HepG2 (cell line): ENCODE measurements around the gene RNF208. TPM values are rescaled to one million over a fixed set of nuclear protein-coding genes. Genes with fewer than 3 reads are reported as not detected.

ENCODE experiments used
- MYNN ChIP-seq: sonication (generic); formaldehyde crosslinking; IDR thresholded peaks from 2 replicates; pipeline ENCODE4 v1.4.0; 2020; ENCODE audit warnings: mild to moderate bottlenecking, low read depth, missing genetic modification reagents
- MZF1 ChIP-seq: sonication (generic); formaldehyde crosslinking; IDR thresholded peaks from 2 replicates; pipeline ENCODE4 v1.8.1; 2023; ENCODE audit warnings: mild to moderate bottlenecking, missing genetic modification reagents, borderline replicate concordance
- NR2F6 ChIP-seq, 2 experiments: IDR thresholded peaks; 2 replicates each; pipeline ENCODE4 v1.6.1; 2016; ENCODE audit warnings: antibody characterized with exemption in 1 of 2, mild to moderate bottlenecking in 1 of 2
- SOX5 ChIP-seq: IDR thresholded peaks from 2 replicates; pipeline ENCODE4 v1.6.1; 2016; ENCODE audit warnings: borderline replicate concordance
- ZNF101 ChIP-seq: sonication (generic); formaldehyde crosslinking; IDR thresholded peaks from 2 replicates; pipeline ENCODE4 v1.4.0; 2020; ENCODE audit warnings: mild to moderate bottlenecking, low read depth, missing genetic modification reagents, borderline replicate concordance
- ZNF790 ChIP-seq: sonication (generic); formaldehyde crosslinking; IDR thresholded peaks from 2 replicates; pipeline ENCODE4 v1.8.0; 2022; ENCODE audit warnings: missing genetic modification reagents, mild to moderate bottlenecking, borderline replicate concordance
- polyA plus RNA-seq, 8 experiments: library from polyadenylated mRNA; depleted of rRNA in 3 of 8; stranded (reverse) in 7 of 8; unstranded in 1 of 8; fragments of >200 nt; fragmentation: Illumina TruSeq in 4 of 8; extraction: Trizol in 4 of 8; gene quantifications; 2 replicates each; pipeline versions ENCODE4 v1.2.1 to v1.2.3, GENCODE V29; 2011 to 2016; ENCODE audit warnings: low read depth in 4 of 8, missing spikeins in 1 of 8, mixed read lengths in 1 of 8; ENCODE audit not compliant: insufficient read depth in 1 of 8
- total RNA-seq, 5 experiments: library from RNA; depleted of rRNA; stranded (reverse); fragments of >200 nt; fragmentation: Illumina TruSeq; extraction: Trizol; gene quantifications; 2 replicates each; pipeline ENCODE4 v1.2.3, GENCODE V29; 2016; ENCODE audit warnings: low read depth in 1 of 5
- TF ChIP-seq, protein P1 (sequence below), 2 experiments: fragments of 450-650 bp in 1 of 2; sonication (generic) in 1 of 2; formaldehyde crosslinking in 1 of 2; IDR thresholded peaks; 2 replicates each; pipeline versions ENCODE4 v1.6.1 to v1.8.0; 2016 to 2022; ENCODE audit warnings: antibody characterized with exemption in 1 of 2, mild to moderate bottlenecking in 1 of 2, missing genetic modification reagents in 1 of 2
- TF ChIP-seq, protein P2 (sequence below): sonication (generic); formaldehyde crosslinking; IDR thresholded peaks from 2 replicates; pipeline ENCODE4 v1.8.0; 2022; ENCODE audit warnings: missing genetic modification reagents, mild to moderate bottlenecking, inconsistent platforms, borderline replicate concordance
- TF ChIP-seq, protein P3 (sequence below): sonication (generic); formaldehyde crosslinking; IDR thresholded peaks from 2 replicates; pipeline ENCODE4 v1.5.0; 2020; ENCODE audit warnings: missing genetic modification reagents
- TF ChIP-seq, protein P4 (sequence below): sonication (generic); formaldehyde crosslinking; IDR thresholded peaks from 2 replicates; pipeline ENCODE4 v1.8.1; 2023; ENCODE audit warnings: mild to moderate bottlenecking, inconsistent platforms, moderate library complexity, missing genetic modification reagents, borderline replicate concordance
- TF ChIP-seq, protein P5 (sequence below): sonication (generic); formaldehyde crosslinking; conservative IDR thresholded peaks from 2 replicates; pipeline ENCODE4 v1.4.0; 2020; ENCODE audit warnings: missing genetic modification reagents

RNF208 gene
- total and polyA plus RNA-seq, 2 of the 13 experiments (the other 11 are each of a cell fraction or from before 2014, with no cell fraction given), result 1.6 to 2.1 TPM

DNA sequence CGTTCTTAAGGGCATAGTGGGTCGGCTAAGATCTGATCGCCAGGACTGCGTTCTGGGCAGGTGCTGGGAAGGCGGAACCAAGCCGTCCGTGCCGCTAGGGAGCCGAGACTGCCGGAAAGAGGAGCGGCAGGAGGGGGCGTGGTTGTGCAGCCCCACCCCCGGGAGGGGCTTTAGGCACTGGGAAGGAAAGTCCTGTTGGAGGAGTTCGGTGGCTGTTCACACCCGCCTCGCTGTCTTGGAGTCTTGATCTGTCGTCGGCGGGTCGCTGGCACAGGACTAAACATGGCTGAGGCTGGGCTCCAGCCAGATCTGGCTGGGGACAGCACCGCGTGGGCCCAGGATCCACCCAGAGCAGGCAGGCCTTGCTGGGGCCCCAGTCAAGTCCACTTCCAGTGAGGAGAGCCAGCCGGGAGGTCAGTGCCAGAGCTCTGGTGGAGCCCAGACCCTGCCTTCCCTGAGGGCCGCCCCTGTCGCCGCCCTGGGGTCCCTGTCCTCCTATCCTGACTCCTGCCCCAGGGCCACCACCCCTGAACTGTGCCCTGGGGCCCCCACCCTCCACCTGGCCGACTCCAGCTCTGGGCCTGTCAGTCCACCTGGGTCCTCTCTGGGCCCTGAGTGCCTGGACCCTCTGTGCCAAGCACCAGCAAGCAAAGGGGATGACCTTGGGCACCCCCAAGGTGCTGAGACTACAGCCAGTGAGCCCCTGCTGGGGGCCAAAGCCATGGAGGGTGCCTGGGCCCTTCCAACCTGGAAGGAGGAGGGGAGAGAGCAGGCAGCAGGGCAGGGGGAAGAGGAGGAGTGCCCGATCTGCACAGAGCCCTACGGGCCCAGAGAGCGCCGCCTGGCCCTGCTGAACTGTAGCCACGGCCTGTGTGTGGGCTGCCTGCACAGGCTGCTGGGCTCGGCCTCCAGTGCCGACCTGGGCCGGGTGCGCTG lies 4.5 kb downstream of the RNF208 start (continued):
- TF ChIP-seq, protein P1, sequence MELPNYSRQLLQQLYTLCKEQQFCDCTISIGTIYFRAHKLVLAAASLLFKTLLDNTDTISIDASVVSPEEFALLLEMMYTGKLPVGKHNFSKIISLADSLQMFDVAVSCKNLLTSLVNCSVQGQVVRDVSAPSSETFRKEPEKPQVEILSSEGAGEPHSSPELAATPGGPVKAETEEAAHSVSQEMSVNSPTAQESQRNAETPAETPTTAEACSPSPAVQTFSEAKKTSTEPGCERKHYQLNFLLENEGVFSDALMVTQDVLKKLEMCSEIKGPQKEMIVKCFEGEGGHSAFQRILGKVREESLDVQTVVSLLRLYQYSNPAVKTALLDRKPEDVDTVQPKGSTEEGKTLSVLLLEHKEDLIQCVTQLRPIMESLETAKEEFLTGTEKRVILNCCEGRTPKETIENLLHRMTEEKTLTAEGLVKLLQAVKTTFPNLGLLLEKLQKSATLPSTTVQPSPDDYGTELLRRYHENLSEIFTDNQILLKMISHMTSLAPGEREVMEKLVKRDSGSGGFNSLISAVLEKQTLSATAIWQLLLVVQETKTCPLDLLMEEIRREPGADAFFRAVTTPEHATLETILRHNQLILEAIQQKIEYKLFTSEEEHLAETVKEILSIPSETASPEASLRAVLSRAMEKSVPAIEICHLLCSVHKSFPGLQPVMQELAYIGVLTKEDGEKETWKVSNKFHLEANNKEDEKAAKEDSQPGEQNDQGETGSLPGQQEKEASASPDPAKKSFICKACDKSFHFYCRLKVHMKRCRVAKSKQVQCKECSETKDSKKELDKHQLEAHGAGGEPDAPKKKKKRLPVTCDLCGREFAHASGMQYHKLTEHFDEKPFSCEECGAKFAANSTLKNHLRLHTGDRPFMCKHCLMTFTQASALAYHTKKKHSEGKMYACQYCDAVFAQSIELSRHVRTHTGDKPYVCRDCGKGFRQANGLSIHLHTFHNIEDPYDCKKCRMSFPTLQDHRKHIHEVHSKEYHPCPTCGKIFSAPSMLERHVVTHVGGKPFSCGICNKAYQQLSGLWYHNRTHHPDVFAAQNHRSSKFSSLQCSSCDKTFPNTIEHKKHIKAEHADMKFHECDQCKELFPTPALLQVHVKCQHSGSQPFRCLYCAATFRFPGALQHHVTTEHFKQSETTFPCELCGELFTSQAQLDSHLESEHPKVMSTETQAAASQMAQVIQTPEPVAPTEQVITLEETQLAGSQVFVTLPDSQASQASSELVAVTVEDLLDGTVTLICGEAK (IDR thresholded peaks at IDR 0.05), result no peak
- TF ChIP-seq, protein P1 (CRISPR knock-in tag; IDR thresholded peaks at IDR 0.05), result 0 out of 2 replicates have a peak, but pooled peaks have one; percentile 12
- TF ChIP-seq MYNN (CRISPR knock-in tag), result no peak
- TF ChIP-seq, protein P2, sequence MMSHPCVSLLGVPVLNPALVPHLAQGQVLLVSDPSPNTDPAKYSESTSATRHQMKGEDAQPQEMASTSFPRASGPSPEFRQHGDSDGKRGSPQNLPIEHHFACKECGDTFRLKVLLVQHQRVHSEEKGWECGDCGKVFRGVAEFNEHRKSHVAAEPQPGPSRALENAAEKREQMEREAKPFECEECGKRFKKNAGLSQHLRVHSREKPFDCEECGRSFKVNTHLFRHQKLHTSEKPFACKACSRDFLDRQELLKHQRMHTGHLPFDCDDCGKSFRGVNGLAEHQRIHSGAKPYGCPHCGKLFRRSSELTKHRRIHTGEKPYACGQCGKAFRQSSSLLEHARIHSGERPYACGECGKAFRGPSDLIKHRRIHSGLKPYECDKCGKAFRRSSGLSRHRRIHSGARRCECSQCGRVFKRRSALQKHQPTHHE (CRISPR knock-in tag), result no peak
- TF ChIP-seq, protein P3, sequence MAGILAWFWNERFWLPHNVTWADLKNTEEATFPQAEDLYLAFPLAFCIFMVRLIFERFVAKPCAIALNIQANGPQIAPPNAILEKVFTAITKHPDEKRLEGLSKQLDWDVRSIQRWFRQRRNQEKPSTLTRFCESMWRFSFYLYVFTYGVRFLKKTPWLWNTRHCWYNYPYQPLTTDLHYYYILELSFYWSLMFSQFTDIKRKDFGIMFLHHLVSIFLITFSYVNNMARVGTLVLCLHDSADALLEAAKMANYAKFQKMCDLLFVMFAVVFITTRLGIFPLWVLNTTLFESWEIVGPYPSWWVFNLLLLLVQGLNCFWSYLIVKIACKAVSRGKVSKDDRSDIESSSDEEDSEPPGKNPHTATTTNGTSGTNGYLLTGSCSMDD (CRISPR knock-in tag), result no peak
- 0 out of 2 replicates have a peak, but pooled peaks have one; percentile 22 for TF ChIP-seq NR2F6 (IDR thresholded peaks at IDR 0.05)
- no peak for TF ChIP-seq NR2F6 (CRISPR knock-in tag; IDR thresholded peaks at IDR 0.05)
- TF ChIP-seq, protein P4, sequence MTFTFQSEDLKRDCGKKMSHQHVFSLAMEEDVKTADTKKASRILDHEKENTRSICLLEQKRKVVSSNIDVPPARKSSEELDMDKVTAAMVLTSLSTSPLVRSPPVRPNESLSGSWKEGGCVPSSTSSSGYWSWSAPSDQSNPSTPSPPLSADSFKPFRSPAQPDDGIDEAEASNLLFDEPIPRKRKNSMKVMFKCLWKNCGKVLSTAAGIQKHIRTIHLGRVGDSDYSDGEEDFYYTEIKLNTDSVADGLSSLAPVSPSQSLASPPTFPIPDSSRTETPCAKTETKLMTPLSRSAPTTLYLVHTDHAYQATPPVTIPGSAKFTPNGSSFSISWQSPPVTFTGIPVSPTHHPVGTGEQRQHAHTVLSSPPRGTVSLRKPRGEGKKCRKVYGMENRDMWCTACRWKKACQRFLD (CRISPR knock-in tag), result 0 out of 2 replicates have a peak, but pooled peaks have one; percentile 68
- no peak; the same call in 1 of the 2 replicates for TF ChIP-seq ZNF790
- TF ChIP-seq SOX5 (CRISPR knock-in tag), result peak; percentile 34; the same call in 1 of the 2 replicates
- TF ChIP-seq MZF1, result no peak
- TF ChIP-seq ZNF101 (CRISPR knock-in tag), result no peak
- TF ChIP-seq, protein P5, sequence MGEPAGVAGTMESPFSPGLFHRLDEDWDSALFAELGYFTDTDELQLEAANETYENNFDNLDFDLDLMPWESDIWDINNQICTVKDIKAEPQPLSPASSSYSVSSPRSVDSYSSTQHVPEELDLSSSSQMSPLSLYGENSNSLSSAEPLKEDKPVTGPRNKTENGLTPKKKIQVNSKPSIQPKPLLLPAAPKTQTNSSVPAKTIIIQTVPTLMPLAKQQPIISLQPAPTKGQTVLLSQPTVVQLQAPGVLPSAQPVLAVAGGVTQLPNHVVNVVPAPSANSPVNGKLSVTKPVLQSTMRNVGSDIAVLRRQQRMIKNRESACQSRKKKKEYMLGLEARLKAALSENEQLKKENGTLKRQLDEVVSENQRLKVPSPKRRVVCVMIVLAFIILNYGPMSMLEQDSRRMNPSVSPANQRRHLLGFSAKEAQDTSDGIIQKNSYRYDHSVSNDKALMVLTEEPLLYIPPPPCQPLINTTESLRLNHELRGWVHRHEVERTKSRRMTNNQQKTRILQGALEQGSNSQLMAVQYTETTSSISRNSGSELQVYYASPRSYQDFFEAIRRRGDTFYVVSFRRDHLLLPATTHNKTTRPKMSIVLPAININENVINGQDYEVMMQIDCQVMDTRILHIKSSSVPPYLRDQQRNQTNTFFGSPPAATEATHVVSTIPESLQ (CRISPR knock-in tag), result no peak
